GM12878 (cell line): Measurements from ENCODE around the gene BORCS5. TPM values are rescaled to one million over a fixed set of nuclear protein-coding genes. Genes with fewer than 3 reads are reported as not detected.

Experiments
- ATAC-seq: fragments of 200-7000 bp; cut with Tn5 transposase; 3 replicates; pipeline ENCODE4 v1.9.1; 2020; ENCODE audit warnings: mild to moderate bottlenecking, moderate library complexity
- BruUV-seq: library from RNA; stranded (reverse); fragments of 400-500 nt; replicated peaks from 2 replicates; lab custom pipeline; 2021; lab: Mats Ljungman, UMichigan
- CTCF ChIA-PET: fragments of 300-600 bp; sonication (Branson Sonifier 250); formaldehyde crosslinking; extraction: SDS; loops from one replicate; lab custom pipeline; 2021; ENCODE audit warnings: inconsistent platforms; lab: Yijun Ruan, JAX
- POLR2A ChIA-PET: fragments of 350-600 bp; formaldehyde crosslinking; extraction: SDS; loops from one replicate; lab custom pipeline; 2021; ENCODE audit warnings: inconsistent platforms; lab: Charles Lee
- RAD21 ChIA-PET: fragments of 300-600 bp; sonication (Branson Sonifier 250); formaldehyde crosslinking; loops from one replicate; lab custom pipeline; 2023; ENCODE audit warnings: antibody characterized with exemption; ENCODE audit not compliant: unreplicated experiment; lab: Charles Lee
- SMC1A ChIA-PET: fragments of 300-600 bp; sonication (Branson Sonifier 250); formaldehyde crosslinking; loops from one replicate; lab custom pipeline; 2023; ENCODE audit not compliant: unreplicated experiment, uncharacterized antibody; lab: Charles Lee
- DNase-seq: peaks from one replicate; pipeline ENCODE4 v3.0.0-alpha.2; 2011; ENCODE audit warnings: low read depth, low spot score
- FAIRE-seq: peaks from 3 replicates; lab custom pipeline; 2011; peaks lifted over from hg19 to GRCh38; lab: Jason Lieb, UNC
- H2AFZ ChIP-seq: 2 replicates; pipeline ENCODE4 v1.6.0; 2011; ENCODE audit warnings: low read depth, low read length, control low read depth; ENCODE audit not compliant: control insufficient read depth
- H3K27ac ChIP-seq: 2 replicates; pipeline ENCODE4 v1.5.1; 2011; ENCODE audit warnings: control low read depth; ENCODE audit not compliant: control insufficient read depth, insufficient read depth
- H3K27me3 ChIP-seq, 2 experiments: replicated peaks in 1 of 2; 2 replicates each; pipeline versions ENCODE4 v1.6.0 to v1.6.1; 2011; ENCODE audit warnings: low read length in 1 of 2; ENCODE audit not compliant: control insufficient read depth in 2 of 2, insufficient read depth in 2 of 2
- H3K36me3 ChIP-seq, 2 experiments: 2 replicates each; pipeline ENCODE4 v1.5.1; 2011; ENCODE audit warnings: low read length in 1 of 2; ENCODE audit not compliant: control insufficient read depth in 2 of 2, insufficient read depth in 2 of 2
- H3K4me1 ChIP-seq: 2 replicates; pipeline ENCODE4 v1.6.1; 2011; ENCODE audit warnings: mild to moderate bottlenecking, low read length, moderate library complexity, mixed read lengths; ENCODE audit not compliant: control insufficient read depth, insufficient read depth
- H3K4me2 ChIP-seq: 2 replicates; pipeline ENCODE4 v1.6.0; 2011; ENCODE audit warnings: control low read depth; ENCODE audit not compliant: control insufficient read depth, insufficient read depth
- H3K4me3 ChIP-seq: fragments of 200-600 bp; sonication (generic); 2 replicates; pipeline ENCODE4 v1.5.1; 2016
- H3K79me2 ChIP-seq: 2 replicates; pipeline ENCODE4 v1.6.0; 2011; ENCODE audit warnings: low read length; ENCODE audit not compliant: control insufficient read depth, insufficient read depth
- H3K9ac ChIP-seq: 2 replicates; pipeline ENCODE4 v1.8.0; 2011; ENCODE audit warnings: low read length, control low read depth, mixed read lengths; ENCODE audit not compliant: control insufficient read depth, insufficient read depth
- H3K9me3 ChIP-seq: replicated peaks from 3 replicates; pipeline ENCODE4 v1.5.1; 2011; ENCODE audit warnings: mild to moderate bottlenecking, low read length; ENCODE audit not compliant: control insufficient read depth, insufficient read depth
- H4K20me1 ChIP-seq: 2 replicates; pipeline ENCODE4 v1.6.0; 2011; ENCODE audit not compliant: control insufficient read depth, insufficient read depth
- BRCA1 ChIP-seq: IDR thresholded peaks from 2 replicates; pipeline ENCODE4 v1.6.1; 2011; ENCODE audit warnings: low read depth, low read length, improper control_type of control experiment
- GABPA ChIP-seq: IDR thresholded peaks from 2 replicates; pipeline ENCODE4 v1.6.1; 2014; ENCODE audit warnings: antibody characterized with exemption, low read depth, mild to moderate bottlenecking, inconsistent platforms
- TCF3 ChIP-seq: IDR thresholded peaks from 2 replicates; pipeline ENCODE4 v1.6.1; 2012; ENCODE audit warnings: low read depth, mild to moderate bottlenecking, low read length, borderline replicate concordance; ENCODE audit not compliant: insufficient read depth
- WGBS: methylation state at CpG from one replicate; pipeline ENCODE4 v1.1.6; 2016; ENCODE audit warnings: low lambda C conversion rate; ENCODE audit not compliant: insufficient replicate concordance, insufficient coverage; ENCODE audit errors: missing lambda C conversion rate; 5-methylcytosine and 5-hydroxymethylcytosine counted together
- in situ Hi-C: fragments of 300-500 bp; cut with MboI; formaldehyde crosslinking; loops from 9 replicates; pipeline ENCODE4 v1.14.3; 2018; ENCODE audit warnings: mixed read lengths
- intact Hi-C: fragments of 100-400 bp; cut with micrococcal nuclease; formaldehyde crosslinking; loops from one replicate; pipeline ENCODE4 v1.14.2; 2022; ENCODE audit not compliant: unreplicated experiment
- polyA plus RNA-seq, 11 experiments: library from polyadenylated mRNA; depleted of rRNA in 4 of 11; unstranded in 6 of 11; stranded (reverse) in 5 of 11; fragments of >200 nt; fragmentation: Nextera tagmentation in 4 of 11; fragmentation: Illumina TruSeq in 1 of 11; extraction: Ambion mirVana in 4 of 11; extraction: Trizol in 1 of 11; gene quantifications; 1 replicate in 1 of 11; 2 replicates in 10 of 11; pipeline versions ENCODE4 v1.2.1 to v1.2.3, GENCODE V29; 2011 to 2016; ENCODE audit warnings: inconsistent platforms in 2 of 11, missing spikeins in 2 of 11, low read depth in 1 of 11
- total RNA-seq, 4 experiments: library from RNA; depleted of rRNA in 3 of 4; stranded (reverse); fragments of >200 nt in 3 of 4; fragmentation: Illumina TruSeq in 1 of 4; extraction: Trizol in 1 of 4; gene quantifications; 2 replicates each; pipeline versions ENCODE4 v1.2.1 to v1.2.3, GENCODE V29; 2013 to 2021
- TF ChIP-seq, protein P1 (sequence below): fragments of 450-650 bp; IDR thresholded peaks from 2 replicates; pipeline ENCODE4 v1.6.1; 2016; ENCODE audit warnings: mild to moderate bottlenecking
- TF ChIP-seq, protein P2 (sequence below): IDR thresholded peaks from 2 replicates; pipeline ENCODE4 v1.6.1; 2012; ENCODE audit warnings: low read depth, low read length, improper control_type of control experiment
- TF ChIP-seq, protein P3 (sequence below): IDR thresholded peaks from 2 replicates; pipeline ENCODE4 v1.6.1; 2011; ENCODE audit warnings: borderline replicate concordance, low read depth, mild to moderate bottlenecking, moderate library complexity, low read length; ENCODE audit not compliant: insufficient read depth, poor library complexity, severe bottlenecking
- TF ChIP-seq, protein P4 (sequence below), 3 experiments: IDR thresholded peaks in 2 of 3; conservative IDR thresholded peaks in 1 of 3; 2 replicates each; pipeline ENCODE4 v1.5.1; 2011; ENCODE audit warnings: low read depth in 3 of 3, low read length in 3 of 3, mild to moderate bottlenecking in 3 of 3, control low read depth in 2 of 3, moderate library complexity in 2 of 3, inconsistent platforms in 1 of 3, mixed read lengths in 1 of 3; ENCODE audit not compliant: control insufficient read depth in 2 of 3, insufficient read depth in 1 of 3; ENCODE audit errors: extremely low read depth in 1 of 3
- TF ChIP-seq, protein P5 (sequence below): fragments of 150-350 bp; IDR thresholded peaks from 2 replicates; pipeline ENCODE4 v1.6.1; 2014; ENCODE audit warnings: mild to moderate bottlenecking, low read depth, low read length

Gene BORCS5
- total and polyA plus RNA-seq, 10 of the 15 experiments (the other 5 are each of a cell fraction or from before 2014, with no cell fraction given) = 1.4 to 39.7 (median 16.1) TPM

DNA sequence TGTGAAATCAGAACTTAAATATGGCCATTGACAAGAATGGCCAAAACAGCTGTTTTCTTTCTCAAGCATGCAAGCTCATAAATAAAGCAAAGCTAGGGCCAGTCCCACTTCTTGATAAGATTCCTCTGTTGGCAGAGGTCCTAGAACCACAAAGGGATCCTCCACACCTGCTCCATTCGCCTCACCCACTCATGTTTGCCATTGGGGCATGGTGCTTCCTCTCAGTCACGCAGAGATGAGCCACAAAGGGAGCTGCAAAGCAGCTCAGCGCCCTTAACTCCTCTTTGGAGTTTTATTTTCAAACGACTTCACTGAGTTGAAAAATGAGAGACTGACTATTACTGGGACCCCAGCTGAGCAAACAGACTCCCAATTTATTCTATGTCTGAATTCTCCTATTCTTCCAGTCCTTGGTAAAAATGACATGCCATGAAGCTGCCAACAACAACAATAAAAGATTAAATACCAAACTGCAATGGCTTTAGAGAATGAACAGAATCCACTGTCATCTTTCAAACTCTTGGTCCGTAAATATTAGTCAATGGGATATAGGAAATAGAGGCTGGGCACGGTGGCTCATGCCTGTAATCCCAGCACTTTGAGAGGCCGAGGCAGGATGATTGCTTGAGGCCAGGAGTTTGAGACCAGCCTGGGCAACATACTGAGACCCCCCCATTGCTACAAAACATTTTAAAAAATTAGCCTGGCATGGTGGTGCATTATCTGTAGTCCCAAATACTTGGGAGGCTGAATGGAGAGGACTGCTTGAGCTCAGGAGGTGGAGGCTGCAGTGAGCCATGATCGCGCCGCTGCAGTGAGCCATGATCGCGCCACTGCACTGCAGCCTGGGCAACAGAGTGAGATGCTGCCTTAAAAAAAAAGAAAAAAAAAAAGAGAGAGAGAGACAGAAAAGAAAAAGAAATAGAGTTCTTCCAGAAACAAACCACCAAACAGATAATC, 23.2 kb upstream of the BORCS5 start:
- no peaks in the 10 kb centered on the region for H3K9me3 ChIP-seq
- no peaks in the 10 kb centered on the region for H4K20me1 ChIP-seq
- BruUV-seq = no TSS peak
- H3K36me3 ChIP-seq = no peaks in the 10 kb centered on the region
- H3K4me1 ChIP-seq = 0 out of 2 replicates have a peak, but pooled peaks cover 3% of the 10 kb centered on the region
- FAIRE-seq (no peak), ATAC-seq (no peak), DNase-seq (no peak)
- POLR2A ChIA-PET = interaction anchor here (1.1 kb wide), 1 partner anchor 23 kb away, joined by 3 read pairs; the partner anchor contains the start of gene BORCS5
- RAD21 ChIA-PET = interaction anchor here (0.7 to 3.1 kb wide), 10 partner anchors 9 to 753 kb away, joined by 3 to 11 read pairs (median 3); partner anchors contain the start of gene BORCS5
- no peak overlapping the region for H3K9ac ChIP-seq
- H2AFZ ChIP-seq = no peak overlapping the region
- intact Hi-C loops = loop anchor here (1.0 to 2.0 kb wide), 2 partner anchors 252 to 753 kb away; no protein-coding TSS in a partner anchor
- CTCF ChIA-PET = interaction anchor here (0.7 to 14.9 kb wide), 24 partner anchors 9 to 827 kb away, joined by 3 to 214 read pairs (median 6); partner anchors contain the start of genes BCL2L14, BORCS5 and MANSC1
- H3K27me3 ChIP-seq = no peaks in the 10 kb centered on the region
- in situ Hi-C loops = loop anchor here (5.0 kb wide), 1 partner anchor 251 kb away; no protein-coding TSS in a partner anchor
- no peak overlapping the region for H3K27ac ChIP-seq
- H3K79me2 ChIP-seq = no peaks in the 10 kb centered on the region
- SMC1A ChIA-PET = interaction anchor here (0.7 to 4.4 kb wide), 12 partner anchors 9 to 754 kb away, joined by 3 to 31 read pairs (median 4); partner anchors contain the start of gene LRP6
- no peak overlapping the region for H3K4me3 ChIP-seq
- TF ChIP-seq, protein P1, sequence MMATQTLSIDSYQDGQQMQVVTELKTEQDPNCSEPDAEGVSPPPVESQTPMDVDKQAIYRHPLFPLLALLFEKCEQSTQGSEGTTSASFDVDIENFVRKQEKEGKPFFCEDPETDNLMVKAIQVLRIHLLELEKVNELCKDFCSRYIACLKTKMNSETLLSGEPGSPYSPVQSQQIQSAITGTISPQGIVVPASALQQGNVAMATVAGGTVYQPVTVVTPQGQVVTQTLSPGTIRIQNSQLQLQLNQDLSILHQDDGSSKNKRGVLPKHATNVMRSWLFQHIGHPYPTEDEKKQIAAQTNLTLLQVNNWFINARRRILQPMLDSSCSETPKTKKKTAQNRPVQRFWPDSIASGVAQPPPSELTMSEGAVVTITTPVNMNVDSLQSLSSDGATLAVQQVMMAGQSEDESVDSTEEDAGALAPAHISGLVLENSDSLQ = no peak
- TF ChIP-seq BRCA1 (no peak), GABPA (no peak), TCF3 (no peak)
- TF ChIP-seq, protein P2, sequence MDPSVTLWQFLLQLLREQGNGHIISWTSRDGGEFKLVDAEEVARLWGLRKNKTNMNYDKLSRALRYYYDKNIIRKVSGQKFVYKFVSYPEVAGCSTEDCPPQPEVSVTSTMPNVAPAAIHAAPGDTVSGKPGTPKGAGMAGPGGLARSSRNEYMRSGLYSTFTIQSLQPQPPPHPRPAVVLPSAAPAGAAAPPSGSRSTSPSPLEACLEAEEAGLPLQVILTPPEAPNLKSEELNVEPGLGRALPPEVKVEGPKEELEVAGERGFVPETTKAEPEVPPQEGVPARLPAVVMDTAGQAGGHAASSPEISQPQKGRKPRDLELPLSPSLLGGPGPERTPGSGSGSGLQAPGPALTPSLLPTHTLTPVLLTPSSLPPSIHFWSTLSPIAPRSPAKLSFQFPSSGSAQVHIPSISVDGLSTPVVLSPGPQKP = no peak
- TF ChIP-seq, protein P3, sequence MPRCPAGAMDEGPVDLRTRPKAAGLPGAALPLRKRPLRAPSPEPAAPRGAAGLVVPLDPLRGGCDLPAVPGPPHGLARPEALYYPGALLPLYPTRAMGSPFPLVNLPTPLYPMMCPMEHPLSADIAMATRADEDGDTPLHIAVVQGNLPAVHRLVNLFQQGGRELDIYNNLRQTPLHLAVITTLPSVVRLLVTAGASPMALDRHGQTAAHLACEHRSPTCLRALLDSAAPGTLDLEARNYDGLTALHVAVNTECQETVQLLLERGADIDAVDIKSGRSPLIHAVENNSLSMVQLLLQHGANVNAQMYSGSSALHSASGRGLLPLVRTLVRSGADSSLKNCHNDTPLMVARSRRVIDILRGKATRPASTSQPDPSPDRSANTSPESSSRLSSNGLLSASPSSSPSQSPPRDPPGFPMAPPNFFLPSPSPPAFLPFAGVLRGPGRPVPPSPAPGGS = peak; percentile 57
- TF ChIP-seq, protein P4, sequence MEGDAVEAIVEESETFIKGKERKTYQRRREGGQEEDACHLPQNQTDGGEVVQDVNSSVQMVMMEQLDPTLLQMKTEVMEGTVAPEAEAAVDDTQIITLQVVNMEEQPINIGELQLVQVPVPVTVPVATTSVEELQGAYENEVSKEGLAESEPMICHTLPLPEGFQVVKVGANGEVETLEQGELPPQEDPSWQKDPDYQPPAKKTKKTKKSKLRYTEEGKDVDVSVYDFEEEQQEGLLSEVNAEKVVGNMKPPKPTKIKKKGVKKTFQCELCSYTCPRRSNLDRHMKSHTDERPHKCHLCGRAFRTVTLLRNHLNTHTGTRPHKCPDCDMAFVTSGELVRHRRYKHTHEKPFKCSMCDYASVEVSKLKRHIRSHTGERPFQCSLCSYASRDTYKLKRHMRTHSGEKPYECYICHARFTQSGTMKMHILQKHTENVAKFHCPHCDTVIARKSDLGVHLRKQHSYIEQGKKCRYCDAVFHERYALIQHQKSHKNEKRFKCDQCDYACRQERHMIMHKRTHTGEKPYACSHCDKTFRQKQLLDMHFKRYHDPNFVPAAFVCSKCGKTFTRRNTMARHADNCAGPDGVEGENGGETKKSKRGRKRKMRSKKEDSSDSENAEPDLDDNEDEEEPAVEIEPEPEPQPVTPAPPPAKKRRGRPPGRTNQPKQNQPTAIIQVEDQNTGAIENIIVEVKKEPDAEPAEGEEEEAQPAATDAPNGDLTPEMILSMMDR (IDR thresholded peaks at IDR 0.05 in 2 of 3, conservative IDR thresholded peaks at IDR 0.05 in 1 of 3; ENCODE audit: control insufficient read depth in 2 of 3, extremely low read depth in 1 of 3, insufficient read depth in 1 of 3, low read depth in 3 of 3, low read length in 3 of 3) = no peak
- TF ChIP-seq, protein P5, sequence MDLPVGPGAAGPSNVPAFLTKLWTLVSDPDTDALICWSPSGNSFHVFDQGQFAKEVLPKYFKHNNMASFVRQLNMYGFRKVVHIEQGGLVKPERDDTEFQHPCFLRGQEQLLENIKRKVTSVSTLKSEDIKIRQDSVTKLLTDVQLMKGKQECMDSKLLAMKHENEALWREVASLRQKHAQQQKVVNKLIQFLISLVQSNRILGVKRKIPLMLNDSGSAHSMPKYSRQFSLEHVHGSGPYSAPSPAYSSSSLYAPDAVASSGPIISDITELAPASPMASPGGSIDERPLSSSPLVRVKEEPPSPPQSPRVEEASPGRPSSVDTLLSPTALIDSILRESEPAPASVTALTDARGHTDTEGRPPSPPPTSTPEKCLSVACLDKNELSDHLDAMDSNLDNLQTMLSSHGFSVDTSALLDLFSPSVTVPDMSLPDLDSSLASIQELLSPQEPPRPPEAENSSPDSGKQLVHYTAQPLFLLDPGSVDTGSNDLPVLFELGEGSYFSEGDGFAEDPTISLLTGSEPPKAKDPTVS = no peak
- WGBS = 77% methylated on average over 12 of the region's 12 CpGs
- no peak overlapping the region for H3K4me2 ChIP-seq
